ENCODE data around the gene HS3ST3B1. TPM values are rescaled to one million over a fixed set of nuclear protein-coding genes. Genes with fewer than 3 reads are reported as not detected.

HS3ST3B1 gene
- total RNA-seq, 1 experiment from 2014 or later = 0.59 TPM

- Histone ChIP-seq H3K36me3 (ENCODE audit: control insufficient read depth, insufficient read depth, low read length) (no peaks in the 10 kb centered on the region), H3K27ac (ENCODE audit: low read length) (no peak overlapping the region), H3K4me1 (ENCODE audit: control insufficient read depth, insufficient read depth, low read length) (no peaks in the 10 kb centered on the region), H3K9me3 (ENCODE audit: control insufficient read depth, insufficient read depth, low read depth, low read length) (no peaks in the 10 kb centered on the region), H3K27me3 (ENCODE audit: control insufficient read depth, insufficient read depth, low read length) (no peaks in the 10 kb centered on the region), H3K4me3 (ENCODE audit: low read depth in 2 of 2, low read length in 2 of 2) (no peak overlapping the region)
- no peak for TF ChIP-seq REST (IDR thresholded peaks at IDR 0.05; ENCODE audit: insufficient read depth in 1 of 2, low read depth in 2 of 2, low read length in 1 of 2)
- TF ChIP-seq, protein P1, sequence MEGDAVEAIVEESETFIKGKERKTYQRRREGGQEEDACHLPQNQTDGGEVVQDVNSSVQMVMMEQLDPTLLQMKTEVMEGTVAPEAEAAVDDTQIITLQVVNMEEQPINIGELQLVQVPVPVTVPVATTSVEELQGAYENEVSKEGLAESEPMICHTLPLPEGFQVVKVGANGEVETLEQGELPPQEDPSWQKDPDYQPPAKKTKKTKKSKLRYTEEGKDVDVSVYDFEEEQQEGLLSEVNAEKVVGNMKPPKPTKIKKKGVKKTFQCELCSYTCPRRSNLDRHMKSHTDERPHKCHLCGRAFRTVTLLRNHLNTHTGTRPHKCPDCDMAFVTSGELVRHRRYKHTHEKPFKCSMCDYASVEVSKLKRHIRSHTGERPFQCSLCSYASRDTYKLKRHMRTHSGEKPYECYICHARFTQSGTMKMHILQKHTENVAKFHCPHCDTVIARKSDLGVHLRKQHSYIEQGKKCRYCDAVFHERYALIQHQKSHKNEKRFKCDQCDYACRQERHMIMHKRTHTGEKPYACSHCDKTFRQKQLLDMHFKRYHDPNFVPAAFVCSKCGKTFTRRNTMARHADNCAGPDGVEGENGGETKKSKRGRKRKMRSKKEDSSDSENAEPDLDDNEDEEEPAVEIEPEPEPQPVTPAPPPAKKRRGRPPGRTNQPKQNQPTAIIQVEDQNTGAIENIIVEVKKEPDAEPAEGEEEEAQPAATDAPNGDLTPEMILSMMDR (IDR thresholded peaks at IDR 0.05) = no peak
- no peak for TF ChIP-seq SIN3A (IDR thresholded peaks at IDR 0.05; ENCODE audit: borderline replicate concordance, insufficient read depth, low read depth, low read length)
- no peak for TF ChIP-seq POLR2AphosphoS5 (IDR thresholded peaks at IDR 0.05; ENCODE audit: low read depth, low read length)
- no peak for TF ChIP-seq TCF7L2 (IDR thresholded peaks at IDR 0.05; ENCODE audit: low read depth, low read length)
- CTCF ChIA-PET = no interaction called here
- DNase-seq (ENCODE audit: low read depth, low spot score) (no peak), ATAC-seq (no peak)
- BruUV-seq (replicated peaks) = no TSS peak
- in situ Hi-C loops (cut with HindIII; ENCODE audit: low pct_unique_long_range_greater_than_20kb, low sequenced_read_pairs) (no loop called here), intact Hi-C loops (cut with micrococcal nuclease; ENCODE audit: unreplicated experiment) (no loop called here)
- POLR2A ChIA-PET = no interaction called here
These were observed 72.9 kb downstream of the HS3ST3B1 start for GRCh38 chr17:14373614-14374259.

GRCh38 chr17:14374268-14374667 is 73.4 kb downstream of the HS3ST3B1 start:
- in situ Hi-C loops (cut with HindIII; ENCODE audit: low pct_unique_long_range_greater_than_20kb, low sequenced_read_pairs) = no loop called here
- CTCF ChIA-PET = no interaction called here
- ATAC-seq (no peak), DNase-seq (ENCODE audit: low read depth, low spot score) (no peak)
- no peak overlapping the region for H3K4me3 ChIP-seq (ENCODE audit: low read depth in 2 of 2, low read length in 2 of 2)
- no peaks in the 10 kb centered on the region for H3K36me3 ChIP-seq (ENCODE audit: control insufficient read depth, insufficient read depth, low read length)
- BruUV-seq (replicated peaks) = no TSS peak
- no peaks in the 10 kb centered on the region for H3K9me3 ChIP-seq (ENCODE audit: control insufficient read depth, insufficient read depth, low read depth, low read length)
- no peak overlapping the region for H3K27ac ChIP-seq (ENCODE audit: low read length)
- no peaks in the 10 kb centered on the region for H3K27me3 ChIP-seq (ENCODE audit: control insufficient read depth, insufficient read depth, low read length)
- TF ChIP-seq TCF7L2 (IDR thresholded peaks at IDR 0.05; ENCODE audit: low read depth, low read length) (no peak), REST (IDR thresholded peaks at IDR 0.05; ENCODE audit: insufficient read depth in 1 of 2, low read depth in 2 of 2, low read length in 1 of 2) (no peak), POLR2AphosphoS5 (IDR thresholded peaks at IDR 0.05; ENCODE audit: low read depth, low read length) (no peak), SIN3A (IDR thresholded peaks at IDR 0.05; ENCODE audit: borderline replicate concordance, insufficient read depth, low read depth, low read length) (no peak)
- TF ChIP-seq, protein P1 (IDR thresholded peaks at IDR 0.05) = no peak
- intact Hi-C loops (cut with micrococcal nuclease; ENCODE audit: unreplicated experiment) = no loop called here
- POLR2A ChIA-PET = no interaction called here
- H3K4me1 ChIP-seq (ENCODE audit: control insufficient read depth, insufficient read depth, low read length) = no peaks in the 10 kb centered on the region

All from Panc1 (cell line).